Measurements from ENCODE around the gene GAB2. TPM values are rescaled to one million over a fixed set of nuclear protein-coding genes. Genes with fewer than 3 reads are reported as not detected.

GAB2 gene
- total and polyA plus RNA-seq, 10 of the 15 experiments (the other 5 are each of a cell fraction or from before 2014, with no cell fraction given), result 0.69 to 12.6 (median 3.8) TPM

GRCh38 chr11:78311702-78312371 lies 105.8 kb downstream of the GAB2 start (continued):
- TF ChIP-seq TCF7 (IDR thresholded peaks at IDR 0.05; ENCODE audit: borderline replicate concordance) (peak; percentile 20; the same call in 1 of the 2 replicates), JUNB (IDR thresholded peaks at IDR 0.05) (no peak), HSF1 (IDR thresholded peaks at IDR 0.05; ENCODE audit: low read depth, low read length) (no peak), RUNX3 (IDR thresholded peaks at IDR 0.05; ENCODE audit: low read length) (peak; percentile 91), FOXM1 (IDR thresholded peaks at IDR 0.05; ENCODE audit: low read depth, low read length) (peak; percentile 42; the same call in 1 of the 2 replicates)

DNA sequence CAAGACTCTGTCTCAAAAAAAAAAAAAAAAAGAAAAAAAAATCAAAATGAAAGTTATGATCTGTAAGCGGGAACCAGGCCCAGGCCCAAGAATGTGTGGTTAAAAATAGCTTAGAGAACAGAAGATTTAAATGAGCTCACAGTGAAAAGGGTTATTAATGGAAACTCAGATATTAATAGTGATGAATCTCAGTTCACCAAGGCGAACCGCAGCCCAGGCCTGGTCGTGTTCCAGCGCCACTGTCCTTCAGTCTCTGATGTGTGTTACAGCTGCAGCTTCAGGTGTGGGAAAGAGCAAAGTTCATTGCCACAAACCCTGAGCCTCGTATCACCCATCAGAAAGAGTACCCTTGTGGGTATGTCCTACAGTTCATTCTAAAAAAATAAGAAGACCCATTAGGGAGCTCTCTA lies 107.1 kb downstream of the GAB2 start:
- intact Hi-C loops (cut with micrococcal nuclease; ENCODE audit: unreplicated experiment), result loop anchor here (5.0 kb wide), 1 partner anchor 107 kb away; the partner anchor contains the start of gene GAB2
- Histone ChIP-seq H3K4me2 (ENCODE audit: control insufficient read depth, insufficient read depth) (peak overlapping the region; percentile 54), H3K9me3 (replicated peaks; ENCODE audit: control insufficient read depth, insufficient read depth, low read length) (no peaks in the 10 kb centered on the region), H3K9ac (ENCODE audit: control insufficient read depth, insufficient read depth, low read length) (0 out of 2 replicates have a peak overlapping the region, but pooled peaks have one; percentile 12), H3K27me3 (replicated peaks in 1 of 2; ENCODE audit: control insufficient read depth in 2 of 2, insufficient read depth in 2 of 2, low read length in 1 of 2) (no peaks in the 10 kb centered on the region), H3K4me3 (peak overlapping the region; percentile 2; the same call in 1 of the 2 replicates), H3K36me3 (ENCODE audit: control insufficient read depth in 2 of 2, insufficient read depth in 2 of 2, low read length in 1 of 2) (no peaks in the 10 kb centered on the region), H3K4me1 (ENCODE audit: control insufficient read depth, insufficient read depth, low read length) (peaks cover 46% of the 10 kb centered on the region), H3K79me2 (ENCODE audit: control insufficient read depth, insufficient read depth, low read length) (no peaks in the 10 kb centered on the region), H3K27ac (ENCODE audit: control insufficient read depth, insufficient read depth) (peak overlapping the region; percentile 50), H4K20me1 (ENCODE audit: control insufficient read depth, insufficient read depth) (no peaks in the 10 kb centered on the region), H2AFZ (ENCODE audit: control insufficient read depth, low read depth, low read length) (no peak overlapping the region; the same call in 1 of the 2 replicates)
- peak; percentile 74 for FAIRE-seq
- peak; percentile 88 for DNase-seq (ENCODE audit: low read depth, low spot score)
- ATAC-seq, result peak; percentile 91
- ChIA-PET RAD21 (ENCODE audit: unreplicated experiment) (interaction anchor here (0.5 to 1.7 kb wide), 9 partner anchors 13 to 256 kb away, joined by 3 to 14 read pairs (median 4); partner anchors contain the start of genes KCTD21 and USP35), CTCF (interaction anchor here (0.5 to 2.4 kb wide), 7 partner anchors 39 to 254 kb away, joined by 3 to 10 read pairs (median 4); no protein-coding TSS in a partner anchor), SMC1A (ENCODE audit: uncharacterized antibody, unreplicated experiment) (interaction anchor here (0.5 to 2.7 kb wide), 18 partner anchors 9 to 1379 kb away, joined by 3 to 9 read pairs (median 4); partner anchors contain the start of gene ALG8), POLR2A (interaction anchor here (0.6 to 1.0 kb wide), 8 partner anchors 8 to 784 kb away, joined by 3 to 7 read pairs (median 3); partner anchors contain the start of genes ALG8, KCTD21 and USP35)
- in situ Hi-C loops (cut with MboI), result no loop called here
- no TSS peak for BruUV-seq (replicated peaks)
- 0% methylated on average over 6 of the region's 6 CpGs for WGBS (ENCODE audit: insufficient coverage, insufficient replicate concordance, low lambda C conversion rate, missing lambda C conversion rate)
- peak; percentile 84 for TF ChIP-seq MTA3 (IDR thresholded peaks at IDR 0.05; ENCODE audit: borderline replicate concordance, low read length)
- peak; percentile 96 for TF ChIP-seq ATF2 (IDR thresholded peaks at IDR 0.05; ENCODE audit: low read length)
- TF ChIP-seq PAX5 (IDR thresholded peaks at IDR 0.05; ENCODE audit: borderline replicate concordance, low read depth, low read length), result peak; percentile 31; the same call in 1 of the 2 replicates
- TF ChIP-seq SRF (IDR thresholded peaks at IDR 0.05; ENCODE audit: low read depth in 2 of 2, low read length in 2 of 2), result no peak
- peak; percentile 46; the same call in 1 of the 2 replicates for TF ChIP-seq TCF3 (IDR thresholded peaks at IDR 0.05; ENCODE audit: borderline replicate concordance, insufficient read depth, low read depth, low read length)
- TF ChIP-seq, protein P1, sequence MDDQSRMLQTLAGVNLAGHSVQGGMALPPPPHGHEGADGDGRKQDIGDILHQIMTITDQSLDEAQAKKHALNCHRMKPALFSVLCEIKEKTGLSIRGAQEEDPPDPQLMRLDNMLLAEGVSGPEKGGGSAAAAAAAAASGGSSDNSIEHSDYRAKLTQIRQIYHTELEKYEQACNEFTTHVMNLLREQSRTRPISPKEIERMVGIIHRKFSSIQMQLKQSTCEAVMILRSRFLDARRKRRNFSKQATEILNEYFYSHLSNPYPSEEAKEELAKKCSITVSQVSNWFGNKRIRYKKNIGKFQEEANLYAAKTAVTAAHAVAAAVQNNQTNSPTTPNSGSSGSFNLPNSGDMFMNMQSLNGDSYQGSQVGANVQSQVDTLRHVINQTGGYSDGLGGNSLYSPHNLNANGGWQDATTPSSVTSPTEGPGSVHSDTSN (IDR thresholded peaks at IDR 0.05; ENCODE audit: insufficient replicate concordance, low read depth, low read length), result no peak
- TF ChIP-seq TBL1XR1 (IDR thresholded peaks at IDR 0.05; ENCODE audit: low read depth, low read length), result peak; percentile 87
- no peak for TF ChIP-seq DPF2 (IDR thresholded peaks at IDR 0.05)
- peak in 1 of 2 experiments; percentile 44; a peak in 1 of 4 replicates for TF ChIP-seq ETV6 (conservative IDR thresholded peaks at IDR 0.05 in 1 of 2, IDR thresholded peaks at IDR 0.05 in 1 of 2; ENCODE audit: borderline replicate concordance in 1 of 2, low read depth in 1 of 2)
- TF ChIP-seq CBX5 (IDR thresholded peaks at IDR 0.05; ENCODE audit: low read depth), result peak; percentile 30; the same call in 1 of the 2 replicates
- peak; percentile 100 for TF ChIP-seq MEF2A (IDR thresholded peaks at IDR 0.05; ENCODE audit: insufficient read depth, low read depth, low read length)
- TF ChIP-seq CBFB (IDR thresholded peaks at IDR 0.05; ENCODE audit: low read depth), result peak; percentile 75
